ENCODE data around the gene RALGPS1.

RALGPS1 gene

DNA sequence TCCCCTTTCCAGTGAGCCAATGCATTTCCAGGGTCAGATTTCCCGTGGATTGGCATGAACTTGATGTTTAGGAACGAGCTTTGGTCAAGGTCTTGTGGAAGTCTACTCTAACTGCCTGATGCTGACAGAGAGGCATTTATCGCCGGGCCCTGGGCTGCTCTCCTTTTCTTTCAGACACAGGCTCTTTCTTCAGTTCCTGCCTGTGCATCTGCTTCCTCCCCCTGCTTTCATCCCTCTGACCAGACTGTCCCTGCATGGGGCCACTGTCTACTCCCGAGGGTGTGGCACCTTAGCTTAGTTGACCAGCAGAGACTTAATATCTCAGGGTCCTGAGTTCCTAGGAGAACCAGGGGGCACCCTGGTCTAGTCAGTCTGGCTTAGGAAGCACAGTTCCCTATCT is 41.2 kb downstream of the RALGPS1 start:
- H3K4me3 ChIP-seq (ENCODE audit: low read depth, low read length): no peak overlapping the region
- TF ChIP-seq, protein P1, sequence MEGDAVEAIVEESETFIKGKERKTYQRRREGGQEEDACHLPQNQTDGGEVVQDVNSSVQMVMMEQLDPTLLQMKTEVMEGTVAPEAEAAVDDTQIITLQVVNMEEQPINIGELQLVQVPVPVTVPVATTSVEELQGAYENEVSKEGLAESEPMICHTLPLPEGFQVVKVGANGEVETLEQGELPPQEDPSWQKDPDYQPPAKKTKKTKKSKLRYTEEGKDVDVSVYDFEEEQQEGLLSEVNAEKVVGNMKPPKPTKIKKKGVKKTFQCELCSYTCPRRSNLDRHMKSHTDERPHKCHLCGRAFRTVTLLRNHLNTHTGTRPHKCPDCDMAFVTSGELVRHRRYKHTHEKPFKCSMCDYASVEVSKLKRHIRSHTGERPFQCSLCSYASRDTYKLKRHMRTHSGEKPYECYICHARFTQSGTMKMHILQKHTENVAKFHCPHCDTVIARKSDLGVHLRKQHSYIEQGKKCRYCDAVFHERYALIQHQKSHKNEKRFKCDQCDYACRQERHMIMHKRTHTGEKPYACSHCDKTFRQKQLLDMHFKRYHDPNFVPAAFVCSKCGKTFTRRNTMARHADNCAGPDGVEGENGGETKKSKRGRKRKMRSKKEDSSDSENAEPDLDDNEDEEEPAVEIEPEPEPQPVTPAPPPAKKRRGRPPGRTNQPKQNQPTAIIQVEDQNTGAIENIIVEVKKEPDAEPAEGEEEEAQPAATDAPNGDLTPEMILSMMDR (IDR thresholded peaks at IDR 0.05; ENCODE audit: low read depth, low read length): no peak

DNA sequence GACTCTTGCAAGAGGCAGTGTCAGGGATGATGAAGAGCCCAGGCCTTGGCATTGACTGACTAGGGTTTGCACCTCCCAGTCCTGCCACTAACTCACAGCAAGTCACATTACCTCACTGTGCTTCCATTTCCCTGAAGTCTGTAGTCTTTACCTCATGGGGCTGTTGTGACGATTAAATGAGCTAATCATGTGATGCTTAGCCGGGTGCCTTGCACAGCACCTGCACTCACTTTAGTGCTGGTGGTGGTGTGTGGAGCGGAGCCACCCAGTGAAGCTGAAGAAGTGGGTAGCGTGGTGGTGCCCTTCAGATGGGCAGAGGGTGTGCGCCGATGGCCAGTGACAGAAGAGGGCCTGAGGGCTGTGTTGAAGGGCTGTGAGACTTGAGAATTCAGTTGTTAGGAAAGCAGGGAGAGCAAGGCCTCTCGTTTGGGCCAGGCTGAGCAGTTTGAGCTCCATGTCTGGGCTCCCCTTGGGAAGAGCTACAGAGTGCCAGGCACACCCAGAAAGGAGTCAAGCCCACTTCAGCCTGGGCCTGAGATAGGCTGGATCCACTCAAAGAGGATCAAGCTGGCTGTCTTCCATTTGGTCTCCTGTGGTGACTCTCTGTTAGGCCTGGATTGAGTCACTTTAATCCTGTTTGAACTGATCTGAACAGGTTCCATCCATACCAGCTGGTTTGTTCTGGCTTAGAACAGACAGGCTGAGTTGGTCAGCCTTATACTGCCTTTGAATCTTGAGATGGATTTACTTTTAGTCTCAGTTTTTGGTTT is 42.5 kb downstream of the RALGPS1 start:
- H3K4me3 ChIP-seq (ENCODE audit: low read depth, low read length): no peak overlapping the region
- TF ChIP-seq, protein P1 (IDR thresholded peaks at IDR 0.05; ENCODE audit: low read depth, low read length): no peak

DNA sequence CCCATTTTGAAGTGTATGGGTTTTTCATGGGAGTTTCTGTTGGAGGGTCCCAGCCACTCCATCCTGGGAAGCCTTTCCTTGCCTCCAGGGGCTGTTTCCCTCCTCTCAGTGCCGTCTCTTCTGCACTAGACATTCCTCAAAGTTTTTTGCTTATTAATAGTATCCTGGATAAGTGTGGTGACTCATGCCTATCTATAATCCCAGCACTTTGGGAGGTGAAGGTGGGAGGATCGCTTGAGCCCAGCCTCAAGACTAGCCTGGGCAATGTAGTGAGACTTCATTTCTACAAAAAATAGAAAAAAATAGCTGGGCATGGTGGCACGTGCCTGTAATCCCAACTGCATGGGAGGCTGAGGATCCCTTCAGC is 43.1 kb downstream of the RALGPS1 start:
- TF ChIP-seq, protein P1 (IDR thresholded peaks at IDR 0.05; ENCODE audit: low read depth, low read length): no peak
- no peak overlapping the region for H3K4me3 ChIP-seq (ENCODE audit: low read depth, low read length)

DNA sequence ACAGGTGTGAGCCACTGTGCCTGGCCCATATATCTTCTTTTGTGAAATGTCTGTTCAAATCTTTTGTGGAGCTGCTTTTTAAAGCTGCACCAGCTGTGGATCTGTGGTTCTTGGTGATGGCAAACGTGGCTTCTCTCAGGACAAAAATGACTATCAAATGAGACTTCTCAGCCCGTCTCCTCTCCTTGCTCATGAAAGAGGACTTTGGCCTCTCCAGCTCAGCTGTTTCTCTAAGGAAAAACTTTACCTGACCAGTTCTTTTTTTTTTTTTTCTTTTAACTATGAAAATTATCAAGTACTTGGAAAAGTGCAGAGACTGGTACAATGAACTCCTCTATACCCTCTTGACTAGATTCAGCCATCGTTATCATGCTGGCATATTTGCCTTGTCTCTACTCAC is 44.8 kb downstream of the RALGPS1 start:
- TF ChIP-seq, protein P1 (IDR thresholded peaks at IDR 0.05; ENCODE audit: low read depth, low read length): no peak
- no peak overlapping the region for H3K4me3 ChIP-seq (ENCODE audit: low read depth, low read length)

DNA sequence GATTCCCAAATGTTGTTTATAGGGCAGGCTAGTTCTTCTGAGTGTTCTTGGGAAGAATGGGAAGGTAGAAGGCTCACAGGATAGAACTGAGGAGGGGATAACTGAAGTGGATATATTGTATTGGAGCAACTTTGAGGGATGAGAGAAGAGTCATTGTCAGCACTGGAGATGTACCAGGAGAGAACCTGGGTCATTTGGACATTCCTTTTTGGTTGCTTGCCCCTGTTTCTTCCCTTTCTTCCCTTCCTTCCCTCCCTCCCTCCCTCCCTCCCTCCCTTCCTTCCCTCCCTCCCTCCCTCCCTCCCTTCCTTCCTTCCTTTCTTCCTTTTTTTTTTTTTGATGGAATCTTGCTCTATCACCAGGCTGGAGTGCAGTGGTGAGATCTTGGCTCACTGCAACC is 45.3 kb downstream of the RALGPS1 start:
- H3K4me3 ChIP-seq (ENCODE audit: low read depth, low read length): no peak overlapping the region
- TF ChIP-seq, protein P1 (IDR thresholded peaks at IDR 0.05; ENCODE audit: low read depth, low read length): no peak

DNA sequence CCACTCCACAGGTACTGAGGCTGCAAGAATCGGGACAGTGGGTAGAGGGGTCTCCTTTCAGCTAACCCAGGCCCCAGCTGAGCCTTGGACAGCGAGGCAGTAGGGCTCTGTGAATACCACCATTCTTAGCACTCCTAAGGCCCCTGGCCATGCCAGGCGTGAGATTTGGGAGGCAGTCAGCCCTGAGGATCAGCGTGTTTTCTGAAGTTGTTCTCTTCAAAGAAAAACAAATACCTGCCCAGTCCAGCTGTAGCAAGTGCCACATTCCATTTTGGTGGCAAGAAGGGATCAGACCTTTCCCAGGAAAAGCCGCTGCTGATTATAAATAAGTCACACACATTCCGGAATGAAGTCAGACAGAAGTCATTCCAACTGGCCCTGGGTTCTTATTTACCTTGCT is 47.8 kb downstream of the RALGPS1 start:
- TF ChIP-seq, protein P1 (IDR thresholded peaks at IDR 0.05; ENCODE audit: low read depth, low read length): no peak
- H3K4me3 ChIP-seq (ENCODE audit: low read depth, low read length): no peak overlapping the region

DNA sequence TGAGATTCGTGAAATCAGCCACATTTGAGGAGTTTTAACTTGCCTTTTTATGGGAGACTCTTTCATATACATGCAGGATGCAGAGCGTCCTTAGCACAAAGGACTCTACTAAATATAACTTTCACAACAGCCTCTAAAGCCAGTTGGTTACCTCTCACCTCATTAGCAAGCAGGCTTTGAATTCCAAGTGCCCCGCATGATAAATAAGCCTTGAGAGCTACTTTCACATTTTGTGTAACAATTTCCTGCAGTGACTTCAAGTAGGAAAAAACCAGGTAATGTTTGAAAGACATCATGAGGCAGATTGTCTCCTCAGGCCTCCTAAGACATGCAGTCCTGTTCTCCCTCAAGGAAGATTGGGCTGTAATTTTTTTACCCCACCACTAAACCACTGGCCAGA is 50.5 kb downstream of the RALGPS1 start:
- TF ChIP-seq, protein P1 (IDR thresholded peaks at IDR 0.05; ENCODE audit: low read depth, low read length): no peak
- H3K4me3 ChIP-seq (ENCODE audit: low read depth, low read length): no peak overlapping the region

All from WI38 (cell line).